Measurements from ENCODE around the gene MAGEB2. TPM values are rescaled to one million over a fixed set of nuclear protein-coding genes. Genes with fewer than 3 reads are reported as not detected.

The MAGEB2 gene
- total RNA-seq, 1 experiment from 2014 or later: 0.13 TPM

DNA sequence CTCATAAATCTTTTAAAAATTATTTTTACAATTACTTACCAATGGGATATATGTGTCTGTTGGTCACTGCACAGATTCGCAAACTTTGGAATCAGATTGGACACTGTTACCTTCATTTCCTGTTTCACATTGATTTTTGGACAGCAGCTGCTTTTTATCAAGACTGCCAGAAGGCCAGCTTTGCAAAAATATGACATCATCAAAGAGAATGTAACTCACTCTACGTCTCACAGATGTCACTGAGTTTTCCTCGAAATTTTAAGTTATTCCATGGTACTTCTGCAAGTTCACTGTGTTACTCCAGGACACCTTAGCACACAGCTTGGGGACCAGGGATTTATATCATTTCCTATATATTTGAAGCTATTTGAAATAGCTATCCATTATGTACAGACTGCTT is 31.8 kb upstream of the MAGEB2 start:
- Mint-ChIP-seq H3K4me1 (peaks cover 4 to 9% of the 10 kb centered on the region in 2 experiments; a peak in 3 of 4 replicates), H3K36me3 (ENCODE audit: insufficient read depth in 1 of 3, low read depth in 3 of 3) (no peaks in the 10 kb centered on the region), H3K27ac (no peak overlapping the region), H3K27me3 (ENCODE audit: low read depth) (0 out of 2 replicates have a peak, but pooled peaks cover 2% of the 10 kb centered on the region), H3K4me3 (no peak overlapping the region), H3K9me3 (peaks cover 7 to 48% of the 10 kb centered on the region in 2 experiments; a peak in 4 of 5 replicates)
- Histone ChIP-seq H3K79me1 (ENCODE audit: insufficient read depth, low read depth, low read length, poor library complexity, severe bottlenecking) (no peaks in the 10 kb centered on the region), H3K27me3 (ENCODE audit: insufficient read depth, low read length) (no peaks in the 10 kb centered on the region), H3K18ac (ENCODE audit: insufficient read length, low read depth, low read length) (no peak overlapping the region), H2BK12ac (ENCODE audit: insufficient read length, low read depth, low read length) (no peak overlapping the region), H3K4me1 (ENCODE audit: insufficient read depth, low read length) (no peaks in the 10 kb centered on the region), H2AK5ac (ENCODE audit: insufficient read length, low read length) (no peak overlapping the region), H2BK5ac (ENCODE audit: insufficient read length, low read length) (no peak overlapping the region), H2BK15ac (ENCODE audit: low read depth, low read length) (no peak overlapping the region), H3K27ac (ENCODE audit: insufficient read length, low read depth, low read length) (no peak overlapping the region), H4K8ac (replicated peaks; ENCODE audit: insufficient read length, low read depth, low read length) (no peak overlapping the region), H3K14ac (ENCODE audit: insufficient read depth, low read length) (no peak overlapping the region), H3K4ac (ENCODE audit: low read depth, low read length) (no peak overlapping the region), H4K20me1 (ENCODE audit: control insufficient read depth, insufficient read depth, insufficient read length) (no peaks in the 10 kb centered on the region), H3K23ac (ENCODE audit: insufficient read length, low read depth, low read length) (no peak overlapping the region), H3K9ac (ENCODE audit: extremely low read depth, insufficient read length, low read length) (no peak overlapping the region), H3K9me3 (ENCODE audit: control insufficient read depth, low read depth, low read length) (no peaks in the 10 kb centered on the region), H2AFZ (ENCODE audit: low read length) (no peak overlapping the region), H3K56ac (ENCODE audit: insufficient read length, low read depth, low read length) (no peak overlapping the region), H3T11ph (ENCODE audit: low read length) (no peak overlapping the region), H4K91ac (ENCODE audit: insufficient read length, low read depth, low read length) (no peak overlapping the region), H4K5ac (ENCODE audit: insufficient read length, low read depth, low read length) (no peak overlapping the region), H3K23me2 (ENCODE audit: insufficient read length, low read depth, low read length, poor library complexity, severe bottlenecking) (no peaks in the 10 kb centered on the region), H2BK120ac (ENCODE audit: low read depth, low read length, poor library complexity, severe bottlenecking) (no peak overlapping the region), H2BK20ac (ENCODE audit: low read depth, low read length, poor library complexity, severe bottlenecking) (no peak overlapping the region), H3K79me2 (ENCODE audit: insufficient read depth, low read length) (no peaks in the 10 kb centered on the region), H3K4me2 (ENCODE audit: insufficient read depth, insufficient read length, low read length) (no peak overlapping the region)
- WGBS (ENCODE audit: extremely low coverage, insufficient read length, low lambda C conversion rate): no CpG with 5 or more reads among the region's 3 CpGs
- TF ChIP-seq, protein P1, sequence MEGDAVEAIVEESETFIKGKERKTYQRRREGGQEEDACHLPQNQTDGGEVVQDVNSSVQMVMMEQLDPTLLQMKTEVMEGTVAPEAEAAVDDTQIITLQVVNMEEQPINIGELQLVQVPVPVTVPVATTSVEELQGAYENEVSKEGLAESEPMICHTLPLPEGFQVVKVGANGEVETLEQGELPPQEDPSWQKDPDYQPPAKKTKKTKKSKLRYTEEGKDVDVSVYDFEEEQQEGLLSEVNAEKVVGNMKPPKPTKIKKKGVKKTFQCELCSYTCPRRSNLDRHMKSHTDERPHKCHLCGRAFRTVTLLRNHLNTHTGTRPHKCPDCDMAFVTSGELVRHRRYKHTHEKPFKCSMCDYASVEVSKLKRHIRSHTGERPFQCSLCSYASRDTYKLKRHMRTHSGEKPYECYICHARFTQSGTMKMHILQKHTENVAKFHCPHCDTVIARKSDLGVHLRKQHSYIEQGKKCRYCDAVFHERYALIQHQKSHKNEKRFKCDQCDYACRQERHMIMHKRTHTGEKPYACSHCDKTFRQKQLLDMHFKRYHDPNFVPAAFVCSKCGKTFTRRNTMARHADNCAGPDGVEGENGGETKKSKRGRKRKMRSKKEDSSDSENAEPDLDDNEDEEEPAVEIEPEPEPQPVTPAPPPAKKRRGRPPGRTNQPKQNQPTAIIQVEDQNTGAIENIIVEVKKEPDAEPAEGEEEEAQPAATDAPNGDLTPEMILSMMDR (conservative IDR thresholded peaks at IDR 0.05): no peak
- DNase-seq: no peak

All from H9 (cell line).